T-helper 1 cell (primary cell): Measurements from ENCODE around the gene ACSF2.

Experiments used
- DNase-seq, 5 donors: peaks; one replicate each; pipeline ENCODE4 v3.0.0-alpha.2; 2012 to 2020

ACSF2 gene

GRCh38 chr17:50440838-50441829 lies 15.1 kb downstream of the ACSF2 start:
- DNase-seq = no peak

GRCh38 chr17:50443505-50443974 lies 17.5 kb downstream of the ACSF2 start:
- no peak for DNase-seq

- DNase-seq = no peak
These were observed 19.1 kb downstream of the ACSF2 start for GRCh38 chr17:50444841-50445715.

- no peak for DNase-seq
These were observed 19.8 kb downstream of the ACSF2 start for GRCh38 chr17:50445730-50446325.

- no peak for DNase-seq
These were observed 22.0 kb downstream of the ACSF2 start for GRCh38 chr17:50447870-50448595.

GRCh38 chr17:50448643-50449042 lies 22.6 kb downstream of the ACSF2 start:
- no peak for DNase-seq

GRCh38 chr17:50451943-50452629 lies 26.1 kb downstream of the ACSF2 start:
- DNase-seq = no peak

GRCh38 chr17:50452630-50453300 lies 26.7 kb downstream of the ACSF2 start:
- no peak for DNase-seq

GRCh38 chr17:50453901-50454300 lies 27.9 kb downstream of the ACSF2 start:
- DNase-seq = no peak

- no peak for DNase-seq
These were observed 31.6 kb downstream of the ACSF2 start for GRCh38 chr17:50457621-50458020.

- no peak for DNase-seq
These were observed 32.3 kb downstream of the ACSF2 start for GRCh38 chr17:50458270-50458669.

- DNase-seq = no peak
These were observed 33.0 kb downstream of the ACSF2 start for GRCh38 chr17:50458701-50459676.

GRCh38 chr17:50459756-50460155 lies 33.7 kb downstream of the ACSF2 start:
- no peak for DNase-seq

- no peak for DNase-seq
These were observed 35.0 kb downstream of the ACSF2 start for GRCh38 chr17:50460831-50461526.

- no peak for DNase-seq
These were observed 35.6 kb downstream of the ACSF2 start for GRCh38 chr17:50461550-50462132.

- no peak for DNase-seq
These were observed 36.4 kb downstream of the ACSF2 start for GRCh38 chr17:50462446-50462845.

GRCh38 chr17:50464121-50464520 lies 38.1 kb downstream of the ACSF2 start:
- no peak for DNase-seq

- no peak for DNase-seq
These were observed 38.7 kb downstream of the ACSF2 start for GRCh38 chr17:50464736-50465135.

- no peak for DNase-seq
These were observed 39.2 kb downstream of the ACSF2 start for GRCh38 chr17:50465171-50465570.
